ENCODE results near the gene UCHL3. TPM values are rescaled to one million over a fixed set of nuclear protein-coding genes. Genes with fewer than 3 reads are reported as not detected.

UCHL3 gene
- polyA plus RNA-seq, 3 donors, result 22.4 to 66.8 (median 51.8) TPM

DNA sequence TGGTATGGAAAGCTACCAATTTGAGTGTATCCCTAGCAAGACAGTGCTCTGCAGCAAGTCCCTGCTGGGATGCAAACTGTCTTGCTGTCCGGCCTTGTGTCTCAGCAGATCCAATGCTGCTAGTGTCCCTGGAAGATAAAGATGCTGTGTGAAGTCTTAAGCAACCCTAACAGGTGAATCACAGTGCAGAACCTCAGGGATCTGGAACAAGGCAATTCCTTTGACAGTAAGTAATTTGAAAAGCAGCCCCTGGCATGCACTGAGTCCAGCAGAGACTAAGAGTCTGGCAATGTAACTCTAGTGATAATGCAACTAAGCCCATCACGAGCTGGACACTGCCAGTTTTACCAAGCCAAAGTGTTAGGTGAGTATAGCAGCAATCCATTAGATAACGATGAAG is 1.7 kb upstream of the UCHL3 start:
- Histone ChIP-seq H3K79me2 (ENCODE audit: insufficient read depth, low read length) (peaks cover 30% of the 10 kb centered on the region), H3K4me3 (replicated peaks in 1 of 3; ENCODE audit: low read depth in 2 of 3, low read length in 3 of 3) (no peak overlapping the region), H3K36me3 (replicated peaks in 1 of 2; ENCODE audit: control insufficient read depth in 1 of 2, insufficient read depth in 2 of 2, low read length in 2 of 2) (no peaks in the 10 kb centered on the region), H3K4me2 (replicated peaks; ENCODE audit: extremely low read depth, low read length, poor library complexity, severe bottlenecking) (no peak overlapping the region), H2AFZ (ENCODE audit: insufficient read depth, low read depth, low read length, poor library complexity, severe bottlenecking) (no peak overlapping the region), H3K27me3 (ENCODE audit: control insufficient read depth in 2 of 2, insufficient read depth in 2 of 2, low read length in 2 of 2) (no peaks in the 10 kb centered on the region), H3K9ac (ENCODE audit: insufficient read depth, low read length, poor library complexity, severe bottlenecking) (no peak overlapping the region), H3K4me1 (ENCODE audit: control insufficient read depth in 1 of 2, insufficient read depth in 2 of 2, low read length in 2 of 2) (peaks cover 13 to 14% of the 10 kb centered on the region in 2 donors), H3K27ac (ENCODE audit: low read depth in 1 of 2, low read length in 2 of 2) (no peak overlapping the region), H4K20me1 (ENCODE audit: insufficient read depth, low read length) (no peaks in the 10 kb centered on the region), H3K9me3 (replicated peaks in 1 of 2; ENCODE audit: control insufficient read depth in 1 of 2, insufficient read depth in 1 of 2, low read length in 2 of 2) (no peaks in the 10 kb centered on the region)
- DNase-seq, result no peak
- no peaks in the 10 kb centered on the region for H3K27me3 Mint-ChIP-seq (ENCODE audit: low read depth in 3 of 3)
- intact Hi-C loops (cut with micrococcal nuclease), result loop anchor here (5.0 kb wide), 2 partner anchors 41 to 66 kb away; partner anchors contain the start of gene TBC1D4 (in 1 of the 2)
- TF ChIP-seq, protein P1, sequence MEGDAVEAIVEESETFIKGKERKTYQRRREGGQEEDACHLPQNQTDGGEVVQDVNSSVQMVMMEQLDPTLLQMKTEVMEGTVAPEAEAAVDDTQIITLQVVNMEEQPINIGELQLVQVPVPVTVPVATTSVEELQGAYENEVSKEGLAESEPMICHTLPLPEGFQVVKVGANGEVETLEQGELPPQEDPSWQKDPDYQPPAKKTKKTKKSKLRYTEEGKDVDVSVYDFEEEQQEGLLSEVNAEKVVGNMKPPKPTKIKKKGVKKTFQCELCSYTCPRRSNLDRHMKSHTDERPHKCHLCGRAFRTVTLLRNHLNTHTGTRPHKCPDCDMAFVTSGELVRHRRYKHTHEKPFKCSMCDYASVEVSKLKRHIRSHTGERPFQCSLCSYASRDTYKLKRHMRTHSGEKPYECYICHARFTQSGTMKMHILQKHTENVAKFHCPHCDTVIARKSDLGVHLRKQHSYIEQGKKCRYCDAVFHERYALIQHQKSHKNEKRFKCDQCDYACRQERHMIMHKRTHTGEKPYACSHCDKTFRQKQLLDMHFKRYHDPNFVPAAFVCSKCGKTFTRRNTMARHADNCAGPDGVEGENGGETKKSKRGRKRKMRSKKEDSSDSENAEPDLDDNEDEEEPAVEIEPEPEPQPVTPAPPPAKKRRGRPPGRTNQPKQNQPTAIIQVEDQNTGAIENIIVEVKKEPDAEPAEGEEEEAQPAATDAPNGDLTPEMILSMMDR (IDR thresholded peaks at IDR 0.05), result no peak
- no peak overlapping the region for H3K4me3 Mint-ChIP-seq
- no peak overlapping the region for H3K27ac Mint-ChIP-seq
- no peaks in the 10 kb centered on the region for H3K36me3 Mint-ChIP-seq
- 84% methylated on average over 2 of the region's 3 CpGs for WGBS (ENCODE audit: insufficient coverage)
- H3K4me1 Mint-ChIP-seq, result peaks cover 20% of the 10 kb centered on the region
- peaks cover 0 to 3% (median 0%) of the 10 kb centered on the region in 7 donors for H3K9me3 Mint-ChIP-seq

GRCh38 chr13:75550159-75550567 is 572 bp downstream of the UCHL3 start:
- H3K27ac Mint-ChIP-seq, result peak overlapping the region; percentile 79 to 100 (median 99)
- 0% methylated on average over 3 of the region's 10 CpGs for WGBS (ENCODE audit: insufficient coverage)
- intact Hi-C loops (cut with micrococcal nuclease), result loop anchor here in 1 of 2 donors (2.0 kb wide), 1 partner anchor 13 kb away; the partner anchor contains the start of gene COMMD6

More at GRCh38 chr13:75550159-75550567, 572 bp downstream of the UCHL3 start:
- Histone ChIP-seq H3K9ac (ENCODE audit: insufficient read depth, low read length, poor library complexity, severe bottlenecking) (peak overlapping the region; percentile 82), H2AFZ (ENCODE audit: insufficient read depth, low read depth, low read length, poor library complexity, severe bottlenecking) (peak overlapping the region; percentile 96), H3K9me3 (replicated peaks in 1 of 2; ENCODE audit: control insufficient read depth in 1 of 2, insufficient read depth in 1 of 2, low read length in 2 of 2) (no peaks in the 10 kb centered on the region), H3K27me3 (ENCODE audit: control insufficient read depth in 2 of 2, insufficient read depth in 2 of 2, low read length in 2 of 2) (no peaks in the 10 kb centered on the region), H3K4me2 (replicated peaks; ENCODE audit: extremely low read depth, low read length, poor library complexity, severe bottlenecking) (peak overlapping the region; percentile 98), H3K36me3 (replicated peaks in 1 of 2; ENCODE audit: control insufficient read depth in 1 of 2, insufficient read depth in 2 of 2, low read length in 2 of 2) (peaks cover 3 to 6% of the 10 kb centered on the region in 2 donors), H3K79me2 (ENCODE audit: insufficient read depth, low read length) (peaks cover 42% of the 10 kb centered on the region), H4K20me1 (ENCODE audit: insufficient read depth, low read length) (peaks cover 6% of the 10 kb centered on the region), H3K4me1 (ENCODE audit: control insufficient read depth in 1 of 2, insufficient read depth in 2 of 2, low read length in 2 of 2) (peaks cover 18 to 30% of the 10 kb centered on the region in 2 donors), H3K4me3 (replicated peaks in 1 of 3; ENCODE audit: low read depth in 2 of 3, low read length in 3 of 3) (peak overlapping the region; percentile 80 to 94 (median 92)), H3K27ac (ENCODE audit: low read depth in 1 of 2, low read length in 2 of 2) (peak overlapping the region; percentile 16 to 91)
- H3K9me3 Mint-ChIP-seq, result peaks cover 0 to 3% (median 0%) of the 10 kb centered on the region in 7 donors
- TF ChIP-seq, protein P1 (IDR thresholded peaks at IDR 0.05), result no peak
- H3K4me3 Mint-ChIP-seq, result peak overlapping the region; percentile 96 to 99
- no peaks in the 10 kb centered on the region for H3K27me3 Mint-ChIP-seq (ENCODE audit: low read depth in 3 of 3)
- H3K4me1 Mint-ChIP-seq, result peaks cover 36% of the 10 kb centered on the region
- peak; percentile 12 to 17 (median 14) for DNase-seq
- peaks cover 16 to 18% of the 10 kb centered on the region in 2 donors for H3K36me3 Mint-ChIP-seq

Data from CD14-positive monocyte (primary cell).